AG20443 (cell line): ENCODE results near the gene AKAP5.
A peak's percentile ranks its signal among the peaks of the same experiment; 100 is the strongest.
"Not testable (repeated sequence)": the region's sequence is repeated elsewhere in the genome, so short reads cannot be mapped to it uniquely, and the experiment has no call there.

Experiments used
- DNase-seq: peaks from one replicate; pipeline ENCODE4 v3.0.0; 2012; ENCODE audit warnings: low spot score, mixed read lengths

AKAP5 gene

GRCh38 chr14:64502887-64503433 is 37.7 kb downstream of the AKAP5 start:
- DNase-seq = peak; percentile 22

- peak; percentile 94 for DNase-seq
Observed at GRCh38 chr14:64503434-64504309, 38.4 kb downstream of the AKAP5 start, which contains the start of gene ZBTB25. Gene ZBTB25, minus strand, starts transcription at chr14:64503838. Its CDS starts 13,305 bp downstream, at chr14:64490533.

DNA sequence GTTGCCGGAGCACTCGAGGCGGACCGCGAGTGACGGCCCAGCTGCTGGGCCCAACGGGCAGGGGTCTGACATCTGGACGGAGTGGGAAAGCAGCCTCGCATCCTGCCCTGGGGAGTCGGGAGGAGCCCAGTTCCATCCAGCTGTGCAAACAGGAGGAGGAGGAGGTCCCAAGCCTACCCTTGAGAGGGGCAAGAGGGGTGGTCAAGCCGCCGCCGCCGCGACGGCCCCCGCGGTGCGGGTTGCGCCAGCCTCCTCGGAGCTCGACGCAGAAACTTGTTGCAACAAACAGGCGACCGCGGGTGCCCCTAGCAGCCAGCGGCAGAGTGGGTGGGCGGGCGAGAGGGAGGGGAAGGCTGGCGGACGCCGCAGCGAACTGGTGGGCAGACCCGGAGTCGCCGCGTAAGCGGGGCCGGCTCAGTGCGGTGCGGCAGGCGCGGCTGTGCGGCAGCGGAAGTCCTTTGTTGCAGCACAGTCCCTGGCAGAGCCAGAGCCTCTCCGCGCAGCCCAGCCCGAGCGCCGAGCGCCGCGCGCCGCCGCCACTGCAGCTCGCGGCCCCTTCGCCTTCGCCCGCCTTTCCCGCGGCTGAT is 39.1 kb downstream of the AKAP5 start, which contains the start of gene ZBTB1:
Gene ZBTB1 (plus strand): TSS at position 461 of the 587 bp plus-strand sequence. CDS start 16,735 bp downstream, outside the sequence.
- peak; percentile 84 for DNase-seq

DNA sequence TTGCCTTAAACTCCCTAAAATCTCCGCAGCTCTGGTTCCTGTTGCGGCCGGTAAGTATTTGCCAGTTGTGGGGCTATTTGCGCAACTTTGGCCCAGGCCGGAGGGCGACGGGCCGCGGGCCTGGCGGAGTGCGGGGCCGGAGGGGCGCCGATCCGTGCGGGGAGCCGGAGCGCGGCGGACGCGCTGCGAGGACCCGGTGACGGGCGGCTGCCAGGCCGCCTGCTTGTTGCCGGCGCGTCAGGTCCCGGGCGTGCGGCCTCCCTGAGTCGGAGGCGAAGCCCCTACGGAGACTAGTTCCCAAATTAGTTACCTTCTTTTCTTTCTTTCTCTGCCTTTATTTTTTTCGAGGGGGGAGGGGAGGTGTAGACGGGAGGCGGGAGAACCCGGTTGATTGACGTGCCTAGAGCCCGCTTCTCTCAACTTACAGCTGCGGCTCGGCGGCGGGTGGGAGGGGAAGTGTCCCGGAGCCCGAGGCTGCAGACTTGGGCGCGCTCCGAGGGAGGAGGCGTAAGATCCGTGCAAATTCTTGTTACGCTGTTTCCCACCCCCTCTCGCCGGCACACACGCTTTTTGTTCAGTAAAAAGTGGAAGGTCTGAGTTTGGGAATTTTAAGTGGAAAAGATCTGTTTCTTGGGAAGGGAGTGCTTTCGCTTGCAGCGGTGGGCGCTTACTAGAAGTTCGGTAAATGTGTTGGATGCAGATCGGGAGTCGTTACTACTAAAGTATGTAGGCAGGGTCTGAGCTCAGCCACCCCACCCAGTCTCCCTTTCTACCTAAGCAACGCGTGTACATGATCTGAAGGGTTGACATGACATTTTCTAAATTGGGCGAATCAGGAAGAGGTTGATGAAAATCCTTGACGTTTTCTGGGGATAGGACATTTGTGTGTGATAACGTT is 39.8 kb downstream of the AKAP5 start:
- DNase-seq = peak; percentile 86

DNA sequence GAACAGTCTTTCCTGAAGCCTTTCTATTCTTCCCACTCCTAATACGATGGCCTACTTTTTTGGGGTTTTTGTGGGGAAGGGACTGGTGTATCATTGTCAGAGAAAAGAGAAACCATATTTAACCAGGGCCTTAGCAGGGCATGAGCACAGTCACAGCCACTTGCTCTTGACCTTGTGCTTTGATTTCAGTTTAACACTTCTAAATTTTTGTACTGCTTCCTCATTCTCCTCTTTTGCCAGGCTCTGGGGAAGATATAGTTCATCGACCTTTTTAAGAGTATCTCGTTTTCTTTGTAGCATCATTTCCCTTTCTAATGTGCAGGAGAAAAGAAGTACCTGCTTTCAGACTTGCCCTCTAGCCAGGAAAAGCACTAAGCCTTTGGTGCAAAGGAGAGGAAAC is 41.4 kb downstream of the AKAP5 start:
- DNase-seq = no peak

GRCh38 chr14:64507376-64508156 is 42.3 kb downstream of the AKAP5 start:
- DNase-seq = no peak

DNA sequence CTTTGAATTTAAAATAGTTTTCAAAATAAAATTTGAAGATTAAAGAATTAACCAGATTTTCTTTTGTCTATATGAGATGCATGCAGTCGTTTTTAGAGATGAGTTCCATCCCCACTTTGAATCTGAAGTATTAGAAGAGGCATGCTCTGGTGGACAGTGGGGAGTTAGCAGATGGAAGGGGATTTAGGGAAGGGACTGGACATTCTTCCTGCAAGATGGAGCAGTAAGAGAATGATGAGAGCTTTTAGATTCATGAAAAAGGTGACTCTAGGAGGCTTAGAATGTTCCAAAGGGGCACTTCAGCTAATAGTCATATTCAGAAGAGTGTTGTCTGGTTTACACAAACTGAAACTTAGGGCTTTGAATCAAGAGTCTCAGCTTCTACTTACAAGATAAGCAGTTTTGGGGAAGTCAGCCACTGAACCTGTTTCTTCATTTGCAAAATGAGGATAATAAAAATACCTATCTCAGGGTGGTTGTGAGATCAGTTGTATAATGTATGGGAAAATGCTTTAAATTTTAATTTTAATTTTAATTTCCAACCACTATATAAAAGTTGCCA is 43.0 kb downstream of the AKAP5 start:
- DNase-seq = no peak

DNA sequence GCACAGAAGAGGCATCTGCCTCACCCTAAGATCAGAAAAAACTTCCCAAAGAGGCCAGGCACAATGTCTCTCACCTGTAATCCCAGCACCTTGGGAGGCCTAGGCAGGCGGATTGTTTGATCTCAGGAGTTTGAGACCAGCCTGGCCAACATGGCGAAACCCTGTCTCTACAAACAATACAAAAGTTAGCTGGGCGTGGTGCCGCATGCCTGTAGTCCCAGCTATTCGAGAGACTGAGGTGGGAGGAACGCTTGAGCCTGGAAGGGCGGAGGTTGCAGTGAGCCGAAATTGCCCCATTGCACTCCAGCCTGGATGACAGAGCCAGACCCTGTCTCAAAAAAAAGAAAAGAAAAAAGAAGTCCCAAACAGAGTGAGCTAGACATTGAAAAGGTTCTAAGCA is 43.7 kb downstream of the AKAP5 start:
- no peak for DNase-seq

- peak; percentile 52 for DNase-seq
Observed at GRCh38 chr14:64510825-64511671, 45.7 kb downstream of the AKAP5 start.

- no peak for DNase-seq
Observed at GRCh38 chr14:64513271-64513670, 48.0 kb downstream of the AKAP5 start.

- no peak for DNase-seq
Observed at GRCh38 chr14:64515053-64515452, 49.8 kb downstream of the AKAP5 start.

- no peak for DNase-seq
Observed at GRCh38 chr14:64516969-64517368, 51.7 kb downstream of the AKAP5 start.

- DNase-seq = not testable (repeated sequence)
Observed at GRCh38 chr14:64517667-64518066, 52.4 kb downstream of the AKAP5 start.

GRCh38 chr14:64518229-64518628 is 52.9 kb downstream of the AKAP5 start:
- no peak for DNase-seq

DNA sequence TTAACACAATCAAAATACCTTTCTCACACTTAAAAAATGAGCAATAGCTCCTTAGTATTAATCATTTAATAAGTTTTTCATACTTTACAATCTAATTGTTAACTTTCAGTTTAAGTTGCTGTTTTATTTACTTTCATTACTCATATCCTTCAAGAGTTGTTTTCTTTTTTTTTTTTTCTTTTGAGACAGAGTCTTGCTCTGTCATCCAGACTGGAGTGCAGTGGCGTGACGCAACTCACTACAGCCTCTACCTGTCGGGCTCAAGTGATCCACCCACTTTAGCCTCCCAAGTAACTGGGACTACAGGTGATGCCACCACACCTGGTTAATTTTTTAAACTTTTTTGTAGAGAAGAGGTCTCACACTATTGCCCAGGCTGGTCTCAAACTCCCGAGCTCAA is 55.4 kb downstream of the AKAP5 start:
- DNase-seq = no peak

- DNase-seq = no peak
Observed at GRCh38 chr14:64522591-64523355, 57.5 kb downstream of the AKAP5 start.
